Measurements from ENCODE around the gene CCDC32. TPM values are rescaled to one million over a fixed set of nuclear protein-coding genes. Genes with fewer than 3 reads are reported as not detected.

CCDC32 gene
- total and polyA plus RNA-seq, 2 donors (not counting 1 experiment from before 2014, with no cell fraction given): 14.5 to 20.7 TPM

- Histone ChIP-seq H3K4me2 (ENCODE audit: extremely low read depth, insufficient read depth, low read length) (no peak overlapping the region), H3K9ac (ENCODE audit: insufficient read depth, low read length) (no peak overlapping the region), H3K79me2 (ENCODE audit: control insufficient read depth, insufficient read depth, low read length) (no peaks in the 10 kb centered on the region), H2AFZ (ENCODE audit: low read length) (no peak overlapping the region), H3K9me3 (ENCODE audit: control insufficient read depth, insufficient read depth, low read depth, low read length) (no peaks in the 10 kb centered on the region), H3K4me3 (replicated peaks in 1 of 4; ENCODE audit: control extremely low read depth in 1 of 4, insufficient read depth in 1 of 4, low read depth in 3 of 4, low read length in 4 of 4) (no peak overlapping the region), H3K27ac (ENCODE audit: insufficient read depth, low read length) (no peak overlapping the region), H3K27me3 (ENCODE audit: control insufficient read depth, insufficient read depth, low read length) (no peaks in the 10 kb centered on the region), H4K20me1 (ENCODE audit: control insufficient read depth, extremely low read depth, insufficient read depth, low read length) (no peaks in the 10 kb centered on the region), H3K36me3 (ENCODE audit: control insufficient read depth, insufficient read depth, low read length) (no peaks in the 10 kb centered on the region), H3K4me1 (ENCODE audit: control insufficient read depth, extremely low read depth, insufficient read depth, low read length) (no peaks in the 10 kb centered on the region)
- DNase-seq (ENCODE audit: low read depth in 2 of 2): no peak
- TF ChIP-seq EZH2 (IDR thresholded peaks at IDR 0.05; ENCODE audit: low read length, missing control alignments) (no peak), CTCF (conservative IDR thresholded peaks at IDR 0.05 in 1 of 2, IDR thresholded peaks at IDR 0.05 in 1 of 2; ENCODE audit: low read depth in 1 of 2, low read length in 2 of 2) (no peak)
These were observed 41.2 kb downstream of the CCDC32 start for GRCh38 chr15:40523611-40524010.

- no peak overlapping the region for H3K4me3 ChIP-seq (replicated peaks in 1 of 4; ENCODE audit: control extremely low read depth in 1 of 4, insufficient read depth in 1 of 4, low read depth in 3 of 4, low read length in 4 of 4)
These were observed 48.5 kb downstream of the CCDC32 start for GRCh38 chr15:40516322-40516721.

GRCh38 chr15:40513609-40514008 is 51.2 kb downstream of the CCDC32 start:
- H3K27ac ChIP-seq (ENCODE audit: insufficient read depth, low read length): no peak overlapping the region
- no peak overlapping the region for H3K4me2 ChIP-seq (ENCODE audit: extremely low read depth, insufficient read depth, low read length)
- no peaks in the 10 kb centered on the region for H3K9me3 ChIP-seq (ENCODE audit: control insufficient read depth, insufficient read depth, low read depth, low read length)
- H3K4me1 ChIP-seq (ENCODE audit: control insufficient read depth, extremely low read depth, insufficient read depth, low read length): peaks cover 2% of the 10 kb centered on the region
- no peak overlapping the region for H3K9ac ChIP-seq (ENCODE audit: insufficient read depth, low read length)
- TF ChIP-seq CTCF (conservative IDR thresholded peaks at IDR 0.05 in 1 of 2, IDR thresholded peaks at IDR 0.05 in 1 of 2; ENCODE audit: low read depth in 1 of 2, low read length in 2 of 2): no peak
- no peak for TF ChIP-seq EZH2 (IDR thresholded peaks at IDR 0.05; ENCODE audit: low read length, missing control alignments)
- H3K4me3 ChIP-seq (replicated peaks in 1 of 4; ENCODE audit: control extremely low read depth in 1 of 4, insufficient read depth in 1 of 4, low read depth in 3 of 4, low read length in 4 of 4): no peak overlapping the region
- H4K20me1 ChIP-seq (ENCODE audit: control insufficient read depth, extremely low read depth, insufficient read depth, low read length): no peaks in the 10 kb centered on the region
- H3K79me2 ChIP-seq (ENCODE audit: control insufficient read depth, insufficient read depth, low read length): no peaks in the 10 kb centered on the region
- no peaks in the 10 kb centered on the region for H3K36me3 ChIP-seq (ENCODE audit: control insufficient read depth, insufficient read depth, low read length)
- no peak for DNase-seq (ENCODE audit: low read depth in 2 of 2)
- H2AFZ ChIP-seq (ENCODE audit: low read length): no peak overlapping the region
- H3K27me3 ChIP-seq (ENCODE audit: control insufficient read depth, insufficient read depth, low read length): no peaks in the 10 kb centered on the region

More at GRCh38 chr15:40516322-40516721, 48.5 kb downstream of the CCDC32 start:
- Histone ChIP-seq H3K27ac (ENCODE audit: insufficient read depth, low read length) (no peak overlapping the region), H3K27me3 (ENCODE audit: control insufficient read depth, insufficient read depth, low read length) (no peaks in the 10 kb centered on the region), H3K9ac (ENCODE audit: insufficient read depth, low read length) (no peak overlapping the region), H3K4me1 (ENCODE audit: control insufficient read depth, extremely low read depth, insufficient read depth, low read length) (peaks cover 2% of the 10 kb centered on the region), H2AFZ (ENCODE audit: low read length) (no peak overlapping the region), H3K9me3 (ENCODE audit: control insufficient read depth, insufficient read depth, low read depth, low read length) (no peaks in the 10 kb centered on the region), H3K79me2 (ENCODE audit: control insufficient read depth, insufficient read depth, low read length) (no peaks in the 10 kb centered on the region), H4K20me1 (ENCODE audit: control insufficient read depth, extremely low read depth, insufficient read depth, low read length) (no peaks in the 10 kb centered on the region), H3K36me3 (ENCODE audit: control insufficient read depth, insufficient read depth, low read length) (no peaks in the 10 kb centered on the region), H3K4me2 (ENCODE audit: extremely low read depth, insufficient read depth, low read length) (no peak overlapping the region)
- no peak for DNase-seq (ENCODE audit: low read depth in 2 of 2)
- TF ChIP-seq EZH2 (IDR thresholded peaks at IDR 0.05; ENCODE audit: low read length, missing control alignments) (no peak), CTCF (conservative IDR thresholded peaks at IDR 0.05 in 1 of 2, IDR thresholded peaks at IDR 0.05 in 1 of 2; ENCODE audit: low read depth in 1 of 2, low read length in 2 of 2) (no peak)
